ENCODE data around the gene FLNA. TPM values are rescaled to one million over a fixed set of nuclear protein-coding genes. Genes with fewer than 3 reads are reported as not detected.

The FLNA gene
- total RNA-seq, 3 donors from 2014 or later: 164 to 4,590 (median 513) TPM

DNA sequence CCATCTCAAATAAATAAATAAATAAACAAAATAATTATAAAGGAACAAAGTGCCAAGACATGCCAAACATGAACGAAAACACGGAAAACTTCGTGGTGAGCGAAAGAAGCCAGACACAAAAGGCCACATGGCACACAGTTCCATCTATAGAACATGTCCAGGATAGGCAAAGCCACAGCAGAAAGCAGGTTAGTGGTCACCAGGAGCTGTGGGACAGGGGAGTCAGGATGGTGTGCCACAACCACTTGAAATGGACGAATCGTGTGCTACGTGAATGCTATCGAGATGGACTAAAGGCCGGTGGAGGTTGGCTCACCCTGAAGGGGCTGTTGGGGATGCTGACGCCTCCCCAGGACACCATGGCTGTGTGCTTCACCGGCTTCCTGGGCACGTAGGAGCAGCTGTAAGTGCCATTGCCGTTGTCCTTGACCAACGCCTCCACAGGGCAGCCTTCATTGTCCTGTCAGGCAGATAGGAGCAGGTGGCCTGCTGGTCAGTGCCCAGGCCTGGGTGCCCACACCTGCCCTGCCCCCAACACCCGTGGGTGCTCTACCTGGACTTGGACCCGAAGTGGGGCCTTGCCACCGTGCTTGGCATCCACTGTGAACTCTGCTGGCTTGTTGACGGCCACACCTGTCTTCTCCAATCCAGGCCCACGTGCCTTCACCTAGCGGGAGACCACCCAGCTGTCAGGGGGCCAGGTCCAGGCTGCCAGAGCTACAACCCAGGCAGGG, 10.6 kb downstream of the FLNA start:
- Histone ChIP-seq H3K4me1 (ENCODE audit: low read depth) (no peaks in the 10 kb centered on the region), H3K9me3 (no peaks in the 10 kb centered on the region), H3K4me3 (no peak overlapping the region), H3K36me3 (ENCODE audit: low read depth) (no peaks in the 10 kb centered on the region)
- DNase-seq (no peak), ATAC-seq (no peak)
- intact Hi-C loops (cut with DNase I, micrococcal nuclease): no loop called here
- TF ChIP-seq, protein P1, sequence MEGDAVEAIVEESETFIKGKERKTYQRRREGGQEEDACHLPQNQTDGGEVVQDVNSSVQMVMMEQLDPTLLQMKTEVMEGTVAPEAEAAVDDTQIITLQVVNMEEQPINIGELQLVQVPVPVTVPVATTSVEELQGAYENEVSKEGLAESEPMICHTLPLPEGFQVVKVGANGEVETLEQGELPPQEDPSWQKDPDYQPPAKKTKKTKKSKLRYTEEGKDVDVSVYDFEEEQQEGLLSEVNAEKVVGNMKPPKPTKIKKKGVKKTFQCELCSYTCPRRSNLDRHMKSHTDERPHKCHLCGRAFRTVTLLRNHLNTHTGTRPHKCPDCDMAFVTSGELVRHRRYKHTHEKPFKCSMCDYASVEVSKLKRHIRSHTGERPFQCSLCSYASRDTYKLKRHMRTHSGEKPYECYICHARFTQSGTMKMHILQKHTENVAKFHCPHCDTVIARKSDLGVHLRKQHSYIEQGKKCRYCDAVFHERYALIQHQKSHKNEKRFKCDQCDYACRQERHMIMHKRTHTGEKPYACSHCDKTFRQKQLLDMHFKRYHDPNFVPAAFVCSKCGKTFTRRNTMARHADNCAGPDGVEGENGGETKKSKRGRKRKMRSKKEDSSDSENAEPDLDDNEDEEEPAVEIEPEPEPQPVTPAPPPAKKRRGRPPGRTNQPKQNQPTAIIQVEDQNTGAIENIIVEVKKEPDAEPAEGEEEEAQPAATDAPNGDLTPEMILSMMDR (IDR thresholded peaks at IDR 0.05): no peak

DNA sequence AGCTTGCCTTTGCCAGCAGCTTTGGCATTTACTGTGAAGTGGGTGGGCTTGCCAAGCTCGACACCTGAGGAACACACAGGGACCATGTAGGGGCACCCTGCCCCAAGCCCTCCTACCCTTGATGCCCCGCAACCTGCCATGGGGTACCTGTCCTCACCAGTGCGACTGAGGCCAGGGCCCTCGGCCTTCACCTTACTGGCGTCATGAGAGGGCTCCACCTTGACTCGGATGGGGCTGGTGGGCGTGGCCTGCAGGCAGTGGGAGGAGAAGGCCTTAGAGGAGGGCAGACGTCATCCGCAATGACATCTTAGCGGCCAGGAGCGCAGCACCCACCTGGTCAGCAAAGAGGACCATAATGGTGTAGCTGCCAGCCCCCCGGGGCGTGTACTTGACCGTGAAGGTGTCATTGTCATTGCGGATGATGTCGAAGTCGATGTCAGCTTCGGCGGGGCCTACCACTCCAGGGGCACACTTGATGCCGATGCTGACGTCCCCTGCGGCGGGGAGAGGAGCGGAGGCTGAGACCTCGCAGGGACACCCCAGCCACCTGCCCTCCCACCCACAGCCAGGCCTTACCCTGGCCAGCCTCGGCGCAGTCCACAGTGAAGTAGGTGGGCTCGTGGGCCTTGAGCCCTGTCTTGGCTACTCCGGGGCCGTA, 12.2 kb downstream of the FLNA start:
- DNase-seq (no peak), ATAC-seq (no peak)
- intact Hi-C loops (cut with DNase I, micrococcal nuclease): no loop called here
- Histone ChIP-seq H3K4me3 (no peak overlapping the region), H3K36me3 (ENCODE audit: low read depth) (no peaks in the 10 kb centered on the region), H3K4me1 (ENCODE audit: low read depth) (no peaks in the 10 kb centered on the region), H3K9me3 (no peaks in the 10 kb centered on the region)
- TF ChIP-seq, protein P1 (IDR thresholded peaks at IDR 0.05): no peak

DNA sequence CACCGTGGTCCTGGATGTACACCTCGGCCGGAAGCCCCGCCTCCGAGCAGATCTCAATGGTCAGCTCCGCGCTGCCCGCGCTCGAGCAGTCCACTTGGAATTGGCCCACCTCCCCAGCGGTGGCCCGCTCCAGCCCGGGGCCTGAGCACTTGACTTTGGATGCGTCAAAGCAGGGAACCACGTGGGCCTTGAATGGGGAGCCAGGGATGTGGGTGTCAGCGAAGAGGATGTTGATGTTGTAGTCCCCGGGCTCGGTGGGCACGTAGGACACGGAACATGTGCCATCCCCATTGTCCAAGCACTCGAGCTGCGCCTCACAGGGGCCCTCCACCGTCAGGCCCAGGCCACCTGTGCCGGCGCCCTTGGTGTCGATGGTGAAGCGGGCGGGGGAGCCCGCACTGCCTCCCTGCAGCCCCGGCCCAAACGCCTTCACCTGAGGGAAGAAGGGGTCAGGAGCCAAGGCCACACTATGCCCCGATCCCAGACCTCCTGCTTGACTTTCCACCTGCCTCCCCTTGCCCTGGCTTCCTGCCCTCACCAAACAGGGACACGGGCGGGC, 14.2 kb downstream of the FLNA start:
- H3K36me3 ChIP-seq (ENCODE audit: low read depth): no peaks in the 10 kb centered on the region
- H3K4me1 ChIP-seq (ENCODE audit: low read depth): no peaks in the 10 kb centered on the region
- no peak for ATAC-seq
- no peak overlapping the region for H3K4me3 ChIP-seq
- intact Hi-C loops (cut with DNase I, micrococcal nuclease): no loop called here
- TF ChIP-seq, protein P1 (IDR thresholded peaks at IDR 0.05): no peak
- no peaks in the 10 kb centered on the region for H3K9me3 ChIP-seq
- no peak for DNase-seq

DNA sequence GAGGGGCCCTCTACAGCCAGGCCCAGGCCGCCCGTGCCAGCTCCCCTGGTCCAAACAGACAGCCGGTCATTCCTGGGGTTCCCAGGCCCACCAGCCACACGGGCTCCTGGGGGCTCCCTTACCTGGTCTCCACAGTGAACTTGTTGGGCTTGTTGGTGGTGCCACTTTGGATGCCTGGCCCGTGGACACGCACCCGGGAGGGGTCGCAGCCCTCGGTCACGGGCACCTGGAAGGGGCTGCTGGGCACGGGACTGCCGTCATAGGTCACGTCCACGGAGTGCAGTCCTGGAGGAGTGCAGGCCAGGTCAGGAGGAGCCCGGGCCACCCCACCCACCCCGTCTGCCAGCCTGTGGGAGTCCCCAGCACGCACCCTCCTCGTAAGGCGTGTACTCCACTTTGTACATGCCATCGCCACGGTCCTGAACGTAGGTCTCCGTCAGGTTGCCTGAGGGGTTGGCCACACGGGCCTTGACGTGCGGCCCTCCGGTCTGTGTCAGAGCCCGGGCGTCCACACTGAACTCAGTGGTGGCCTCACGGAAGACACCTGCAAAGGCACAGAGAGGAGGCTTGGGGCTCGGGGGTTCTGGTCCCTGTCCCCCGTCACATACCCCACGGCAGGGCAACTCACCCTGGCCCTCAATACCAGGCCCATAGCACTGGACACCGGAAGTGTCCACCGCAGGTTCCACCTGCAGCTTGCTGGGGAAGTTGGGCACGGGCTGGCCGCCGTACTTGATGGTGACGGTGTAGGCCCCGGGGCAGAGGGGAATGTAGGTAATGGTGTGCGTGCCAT, 14.9 kb downstream of the FLNA start:
- no peak overlapping the region for H3K4me3 ChIP-seq
- H3K4me1 ChIP-seq (ENCODE audit: low read depth): no peaks in the 10 kb centered on the region
- no peaks in the 10 kb centered on the region for H3K9me3 ChIP-seq
- intact Hi-C loops (cut with DNase I, micrococcal nuclease): no loop called here
- no peaks in the 10 kb centered on the region for H3K36me3 ChIP-seq (ENCODE audit: low read depth)
- no peak for DNase-seq
- ATAC-seq: no peak
- TF ChIP-seq, protein P1 (IDR thresholded peaks at IDR 0.05): no peak

DNA sequence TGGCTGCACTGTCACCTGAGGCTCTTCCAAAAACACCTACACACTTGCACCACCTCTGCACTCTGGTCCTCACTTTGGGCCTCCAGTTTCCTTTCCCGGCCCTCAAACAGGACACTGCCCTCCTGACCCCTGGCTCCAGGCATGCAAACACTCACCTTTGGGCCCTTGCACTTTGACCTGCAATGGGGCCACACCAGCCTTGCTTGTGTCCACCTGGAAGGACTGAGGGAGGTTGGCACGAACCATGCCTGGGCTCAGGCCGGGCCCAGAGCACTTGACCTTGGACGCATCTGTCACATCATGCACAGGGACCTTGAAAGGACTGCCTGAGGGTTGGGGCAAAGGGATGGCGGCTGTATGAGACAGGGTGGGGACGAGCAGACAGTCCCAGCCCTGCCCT, 15.6 kb downstream of the FLNA start:
- ATAC-seq: no peak
- no peaks in the 10 kb centered on the region for H3K36me3 ChIP-seq (ENCODE audit: low read depth)
- no peak for DNase-seq
- H3K4me1 ChIP-seq (ENCODE audit: low read depth): no peaks in the 10 kb centered on the region
- intact Hi-C loops (cut with DNase I, micrococcal nuclease): no loop called here
- H3K4me3 ChIP-seq: no peak overlapping the region
- TF ChIP-seq, protein P1 (IDR thresholded peaks at IDR 0.05): no peak
- no peaks in the 10 kb centered on the region for H3K9me3 ChIP-seq
